Neural cell (in vitro differentiated cells): ENCODE results near the gene DNASE1L2. TPM values are rescaled to one million over a fixed set of nuclear protein-coding genes. Genes with fewer than 3 reads are reported as not detected.

Experiments used
- H2AFZ ChIP-seq: fragments of 200-600, 300-800 bp; sonication (generic), shearing (Covaris generic); 2 replicates; pipeline ENCODE4 v1.6.0; 2014; ENCODE audit warnings: low read depth, mild to moderate bottlenecking, antibody characterized with exemption, low read length, moderate library complexity
- H3F3A ChIP-seq: fragments of 200-600 bp; shearing (Covaris generic); 2 replicates; pipeline ENCODE4 v1.6.1; 2016; ENCODE audit warnings: mild to moderate bottlenecking, moderate library complexity, mixed read lengths, antibody characterized with exemption, low read length; ENCODE audit not compliant: insufficient read depth, poor library complexity, severe bottlenecking
- H3K27ac ChIP-seq: fragments of 200-600, 300-800 bp; sonication (generic), shearing (Covaris generic); 2 replicates; pipeline ENCODE4 v1.5.1; 2014; ENCODE audit warnings: mild to moderate bottlenecking, low read length, moderate library complexity
- H3K27me3 ChIP-seq: fragments of 300-800, 200-600 bp; sonication (generic), shearing (Covaris generic); 2 replicates; pipeline ENCODE4 v1.6.0; 2014; ENCODE audit warnings: mild to moderate bottlenecking, low read depth, low read length, moderate library complexity; ENCODE audit not compliant: insufficient read depth
- H3K36me3 ChIP-seq: fragments of 300-800, 200-600 bp; sonication (generic), shearing (Covaris generic); 2 replicates; pipeline ENCODE4 v1.5.1; 2014; ENCODE audit warnings: mild to moderate bottlenecking, antibody characterized with exemption, low read length, moderate library complexity; ENCODE audit not compliant: insufficient read depth
- H3K4me2 ChIP-seq: fragments of 300-800, 200-600 bp; sonication (generic), shearing (Covaris generic); 2 replicates; pipeline ENCODE4 v1.6.0; 2014; ENCODE audit warnings: mild to moderate bottlenecking, low read length
- H3K4me3 ChIP-seq: fragments of 300-800, 200-600 bp; sonication (generic), shearing (Covaris generic); 2 replicates; pipeline ENCODE4 v1.5.1; 2014; ENCODE audit warnings: mild to moderate bottlenecking, low read length, moderate library complexity
- H3K79me2 ChIP-seq: fragments of 200-600 bp; shearing (Covaris generic); replicated peaks from 2 replicates; pipeline ENCODE4 v1.6.0; 2014; ENCODE audit warnings: mild to moderate bottlenecking, low read length, moderate library complexity; ENCODE audit not compliant: insufficient read depth
- H3K9ac ChIP-seq: fragments of 300-800, 200-600 bp; sonication (generic), shearing (Covaris generic); 2 replicates; pipeline ENCODE4 v1.6.1; 2016; ENCODE audit warnings: mild to moderate bottlenecking, low read length, mixed read lengths
- H3K9me2 ChIP-seq: fragments of 200-600 bp; shearing (Covaris generic); 2 replicates; pipeline ENCODE4 v1.6.1; 2016; ENCODE audit warnings: mild to moderate bottlenecking, low read length, mixed read lengths; ENCODE audit not compliant: insufficient read depth
- H3K9me3 ChIP-seq: fragments of 200-600, 300-800 bp; sonication (generic), shearing (Covaris generic); 2 replicates; pipeline ENCODE4 v1.6.1; 2016; ENCODE audit warnings: mild to moderate bottlenecking, mixed run types, low read length, moderate library complexity, mixed read lengths
- H4K20me1 ChIP-seq: fragments of 200-600 bp; shearing (Covaris generic); 2 replicates; pipeline ENCODE4 v1.6.1; 2016; ENCODE audit warnings: mild to moderate bottlenecking, mixed run types; ENCODE audit not compliant: insufficient read depth
- EP300 ChIP-seq: fragments of 450-650 bp; conservative IDR thresholded peaks from 2 replicates; pipeline ENCODE4 v1.6.1; 2014; ENCODE audit warnings: antibody characterized with exemption, mild to moderate bottlenecking, moderate library complexity; ENCODE audit not compliant: poor library complexity, severe bottlenecking
- EZH2 ChIP-seq: fragments of 200-600, 300-800 bp; shearing (Covaris generic), sonication (generic); IDR thresholded peaks from 2 replicates; pipeline ENCODE4 v1.6.1; 2014; ENCODE audit warnings: antibody characterized with exemption, low read length, borderline replicate concordance, mild to moderate bottlenecking; ENCODE audit not compliant: insufficient read depth, poor library complexity, severe bottlenecking
- MXI1 ChIP-seq: fragments of 450-650 bp; conservative IDR thresholded peaks from 2 replicates; pipeline ENCODE4 v1.6.1; 2014; ENCODE audit warnings: antibody characterized with exemption, mild to moderate bottlenecking; ENCODE audit not compliant: poor library complexity, severe bottlenecking
- POLR2AphosphoS5 ChIP-seq: IDR thresholded peaks from 2 replicates; pipeline ENCODE4 v1.6.1; 2012
- RAD21 ChIP-seq: fragments of 450-650 bp; conservative IDR thresholded peaks from 2 replicates; pipeline ENCODE4 v1.6.1; 2014; ENCODE audit warnings: antibody characterized with exemption, mild to moderate bottlenecking, moderate library complexity
- SMC3 ChIP-seq: fragments of 450-650 bp; conservative IDR thresholded peaks from 2 replicates; pipeline ENCODE4 v1.6.1; 2014; ENCODE audit warnings: antibody characterized with exemption, mild to moderate bottlenecking, moderate library complexity; ENCODE audit not compliant: poor library complexity
- TAF1 ChIP-seq: IDR thresholded peaks from 2 replicates; pipeline ENCODE4 v1.6.1; 2012; ENCODE audit warnings: low read depth
- polyA plus RNA-seq: library from polyadenylated mRNA; depleted of rRNA; stranded (reverse); fragments of >200 nt; gene quantifications from 2 replicates; pipeline ENCODE4 v1.2.3, GENCODE V29; 2014
- TF ChIP-seq, protein P1 (sequence below): IDR thresholded peaks from 2 replicates; pipeline ENCODE4 v1.6.1; 2012; ENCODE audit warnings: borderline replicate concordance
- TF ChIP-seq, protein P2 (sequence below): fragments of 450-650 bp; IDR thresholded peaks from 2 replicates; pipeline ENCODE4 v1.5.1; 2014; ENCODE audit warnings: antibody characterized with exemption, mild to moderate bottlenecking, moderate library complexity; ENCODE audit not compliant: poor library complexity, severe bottlenecking

The DNASE1L2 gene
- polyA plus RNA-seq, 1 donor from 2014 or later: 10.2 TPM

DNA sequence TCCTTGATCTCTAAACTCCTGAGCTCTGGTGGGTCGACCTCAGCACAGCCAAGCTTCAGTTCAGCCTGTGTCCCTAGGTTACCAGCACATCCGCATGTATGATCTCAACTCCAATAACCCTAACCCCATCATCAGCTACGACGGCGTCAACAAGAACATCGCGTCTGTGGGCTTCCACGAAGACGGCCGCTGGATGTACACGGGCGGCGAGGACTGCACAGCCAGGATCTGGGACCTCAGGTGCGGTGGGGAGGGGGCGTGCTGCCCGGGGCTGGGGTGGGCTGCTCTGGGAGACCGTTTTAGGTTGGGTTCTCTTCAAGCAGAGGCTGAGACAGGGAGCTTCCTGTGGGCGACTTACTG, 29.8 kb upstream of the DNASE1L2 start:
- no peaks in the 10 kb centered on the region for H3K27me3 ChIP-seq
- H3K79me2 ChIP-seq: peaks cover 3% of the 10 kb centered on the region
- peaks cover 6% of the 10 kb centered on the region for H3K36me3 ChIP-seq
- peak overlapping the region; percentile 84 for H3K4me3 ChIP-seq
- no peaks in the 10 kb centered on the region for H4K20me1 ChIP-seq
- no peaks in the 10 kb centered on the region for H3K9me3 ChIP-seq
- H3K9me2 ChIP-seq: no peaks in the 10 kb centered on the region
- TF ChIP-seq RAD21: no peak
- TF ChIP-seq, protein P1, sequence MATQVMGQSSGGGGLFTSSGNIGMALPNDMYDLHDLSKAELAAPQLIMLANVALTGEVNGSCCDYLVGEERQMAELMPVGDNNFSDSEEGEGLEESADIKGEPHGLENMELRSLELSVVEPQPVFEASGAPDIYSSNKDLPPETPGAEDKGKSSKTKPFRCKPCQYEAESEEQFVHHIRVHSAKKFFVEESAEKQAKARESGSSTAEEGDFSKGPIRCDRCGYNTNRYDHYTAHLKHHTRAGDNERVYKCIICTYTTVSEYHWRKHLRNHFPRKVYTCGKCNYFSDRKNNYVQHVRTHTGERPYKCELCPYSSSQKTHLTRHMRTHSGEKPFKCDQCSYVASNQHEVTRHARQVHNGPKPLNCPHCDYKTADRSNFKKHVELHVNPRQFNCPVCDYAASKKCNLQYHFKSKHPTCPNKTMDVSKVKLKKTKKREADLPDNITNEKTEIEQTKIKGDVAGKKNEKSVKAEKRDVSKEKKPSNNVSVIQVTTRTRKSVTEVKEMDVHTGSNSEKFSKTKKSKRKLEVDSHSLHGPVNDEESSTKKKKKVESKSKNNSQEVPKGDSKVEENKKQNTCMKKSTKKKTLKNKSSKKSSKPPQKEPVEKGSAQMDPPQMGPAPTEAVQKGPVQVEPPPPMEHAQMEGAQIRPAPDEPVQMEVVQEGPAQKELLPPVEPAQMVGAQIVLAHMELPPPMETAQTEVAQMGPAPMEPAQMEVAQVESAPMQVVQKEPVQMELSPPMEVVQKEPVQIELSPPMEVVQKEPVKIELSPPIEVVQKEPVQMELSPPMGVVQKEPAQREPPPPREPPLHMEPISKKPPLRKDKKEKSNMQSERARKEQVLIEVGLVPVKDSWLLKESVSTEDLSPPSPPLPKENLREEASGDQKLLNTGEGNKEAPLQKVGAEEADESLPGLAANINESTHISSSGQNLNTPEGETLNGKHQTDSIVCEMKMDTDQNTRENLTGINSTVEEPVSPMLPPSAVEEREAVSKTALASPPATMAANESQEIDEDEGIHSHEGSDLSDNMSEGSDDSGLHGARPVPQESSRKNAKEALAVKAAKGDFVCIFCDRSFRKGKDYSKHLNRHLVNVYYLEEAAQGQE: no peak
- TF ChIP-seq, protein P2, sequence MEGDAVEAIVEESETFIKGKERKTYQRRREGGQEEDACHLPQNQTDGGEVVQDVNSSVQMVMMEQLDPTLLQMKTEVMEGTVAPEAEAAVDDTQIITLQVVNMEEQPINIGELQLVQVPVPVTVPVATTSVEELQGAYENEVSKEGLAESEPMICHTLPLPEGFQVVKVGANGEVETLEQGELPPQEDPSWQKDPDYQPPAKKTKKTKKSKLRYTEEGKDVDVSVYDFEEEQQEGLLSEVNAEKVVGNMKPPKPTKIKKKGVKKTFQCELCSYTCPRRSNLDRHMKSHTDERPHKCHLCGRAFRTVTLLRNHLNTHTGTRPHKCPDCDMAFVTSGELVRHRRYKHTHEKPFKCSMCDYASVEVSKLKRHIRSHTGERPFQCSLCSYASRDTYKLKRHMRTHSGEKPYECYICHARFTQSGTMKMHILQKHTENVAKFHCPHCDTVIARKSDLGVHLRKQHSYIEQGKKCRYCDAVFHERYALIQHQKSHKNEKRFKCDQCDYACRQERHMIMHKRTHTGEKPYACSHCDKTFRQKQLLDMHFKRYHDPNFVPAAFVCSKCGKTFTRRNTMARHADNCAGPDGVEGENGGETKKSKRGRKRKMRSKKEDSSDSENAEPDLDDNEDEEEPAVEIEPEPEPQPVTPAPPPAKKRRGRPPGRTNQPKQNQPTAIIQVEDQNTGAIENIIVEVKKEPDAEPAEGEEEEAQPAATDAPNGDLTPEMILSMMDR: no peak
- TF ChIP-seq MXI1: no peak
- TF ChIP-seq EZH2: no peak
- no peak for TF ChIP-seq EP300
- TF ChIP-seq SMC3: no peak
- no peak for TF ChIP-seq POLR2AphosphoS5
- TF ChIP-seq TAF1: no peak
- H3K27ac ChIP-seq: peak overlapping the region; percentile 91
- peak overlapping the region; percentile 96 for H3K9ac ChIP-seq
- no peaks in the 10 kb centered on the region for H3F3A ChIP-seq
- peak overlapping the region; percentile 90 for H3K4me2 ChIP-seq
- no peak overlapping the region for H2AFZ ChIP-seq

DNA sequence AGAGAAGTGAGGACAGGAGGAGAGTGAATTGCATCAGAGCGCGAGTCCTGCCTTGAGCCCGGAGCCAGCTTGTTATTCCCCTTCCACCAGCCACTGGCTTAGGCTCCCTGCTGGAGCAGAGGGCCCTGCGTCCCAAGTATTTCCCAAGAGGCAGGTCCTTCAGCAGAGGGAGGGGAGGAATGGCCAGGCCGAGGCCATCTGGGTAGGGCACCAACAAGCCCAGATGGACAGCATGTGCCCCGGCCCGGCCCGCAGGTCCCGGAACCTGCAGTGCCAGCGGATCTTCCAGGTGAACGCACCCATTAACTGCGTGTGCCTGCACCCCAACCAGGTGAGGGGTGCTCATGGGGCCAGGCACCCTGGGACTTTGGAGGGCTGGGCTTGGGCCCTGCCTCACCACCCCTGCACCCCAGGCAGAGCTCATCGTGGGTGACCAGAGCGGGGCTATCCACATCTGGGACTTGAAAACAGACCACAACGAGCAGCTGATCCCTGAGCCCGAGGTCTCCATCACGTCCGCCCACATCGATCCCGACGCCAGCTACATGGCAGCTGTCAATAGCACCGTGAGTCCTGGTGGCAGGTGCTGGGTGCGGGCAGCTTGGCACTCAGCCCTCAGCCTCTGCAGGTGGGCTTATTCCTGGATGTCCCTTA, 29.3 kb upstream of the DNASE1L2 start:
- Histone ChIP-seq H3K27me3 (no peaks in the 10 kb centered on the region), H4K20me1 (no peaks in the 10 kb centered on the region), H3K4me2 (no peak overlapping the region), H3F3A (no peaks in the 10 kb centered on the region), H3K27ac (no peak overlapping the region), H3K36me3 (peaks cover 6% of the 10 kb centered on the region), H3K79me2 (peaks cover 3% of the 10 kb centered on the region), H3K9me3 (no peaks in the 10 kb centered on the region), H3K9ac (no peak overlapping the region), H3K4me3 (peak overlapping the region; percentile 84), H3K9me2 (no peaks in the 10 kb centered on the region), H2AFZ (no peak overlapping the region)
- TF ChIP-seq EP300: no peak
- no peak for TF ChIP-seq POLR2AphosphoS5
- no peak for TF ChIP-seq EZH2
- TF ChIP-seq RAD21: no peak
- no peak for TF ChIP-seq TAF1
- TF ChIP-seq SMC3: no peak
- TF ChIP-seq, protein P2: no peak
- TF ChIP-seq, protein P1: no peak
- TF ChIP-seq MXI1: no peak
